ENCODE data around the gene TRIM15. TPM values are rescaled to one million over a fixed set of nuclear protein-coding genes. Genes with fewer than 3 reads are reported as not detected.

The TRIM15 gene
- total and polyA plus RNA-seq, 9 of the 15 experiments (the other 6 are each of a cell fraction or from before 2014, with no cell fraction given), result 0.06 to 2.6 (median 0.83) TPM

DNA sequence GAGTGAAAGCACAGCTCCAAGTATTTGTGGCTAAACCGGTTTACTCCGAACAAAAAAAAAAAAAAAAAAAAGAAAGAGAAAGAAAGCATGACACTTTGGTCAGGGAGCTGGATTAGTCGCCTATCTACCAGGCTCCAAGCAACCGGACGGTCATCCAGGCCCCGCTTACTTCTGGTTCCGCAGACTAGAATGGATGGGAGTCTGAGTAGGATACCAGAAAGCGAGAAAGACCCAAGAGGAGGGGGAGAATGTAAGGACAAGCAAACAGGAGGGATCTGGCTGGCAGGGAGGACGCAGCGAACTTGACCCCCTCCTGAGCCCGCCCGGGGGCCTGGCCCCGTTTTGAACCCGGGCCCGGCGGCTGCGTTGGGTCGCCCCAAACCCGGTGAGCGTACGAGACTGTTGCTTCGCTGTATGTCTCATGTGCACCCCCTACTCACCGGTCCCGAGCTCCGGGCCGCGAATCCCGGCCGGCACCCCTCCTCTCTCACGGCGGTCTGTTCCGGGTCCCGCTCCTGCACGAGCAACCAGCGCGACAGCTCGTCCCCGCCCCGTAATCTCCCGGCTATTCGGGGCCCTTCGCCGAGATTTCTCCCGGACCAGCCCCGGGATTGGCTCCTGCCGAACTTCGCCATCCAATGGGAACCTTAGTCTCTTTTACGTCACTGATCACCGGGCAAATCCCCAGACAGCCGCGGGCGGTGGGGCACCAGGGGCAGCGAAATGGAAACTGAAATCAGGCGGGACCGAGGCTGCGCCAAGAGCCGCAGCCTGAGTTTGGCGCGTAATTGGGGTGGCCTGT, 49.7 kb downstream of the TRIM15 start, which contains the start of gene TRIM26 (continued):
- TF ChIP-seq, protein P1, sequence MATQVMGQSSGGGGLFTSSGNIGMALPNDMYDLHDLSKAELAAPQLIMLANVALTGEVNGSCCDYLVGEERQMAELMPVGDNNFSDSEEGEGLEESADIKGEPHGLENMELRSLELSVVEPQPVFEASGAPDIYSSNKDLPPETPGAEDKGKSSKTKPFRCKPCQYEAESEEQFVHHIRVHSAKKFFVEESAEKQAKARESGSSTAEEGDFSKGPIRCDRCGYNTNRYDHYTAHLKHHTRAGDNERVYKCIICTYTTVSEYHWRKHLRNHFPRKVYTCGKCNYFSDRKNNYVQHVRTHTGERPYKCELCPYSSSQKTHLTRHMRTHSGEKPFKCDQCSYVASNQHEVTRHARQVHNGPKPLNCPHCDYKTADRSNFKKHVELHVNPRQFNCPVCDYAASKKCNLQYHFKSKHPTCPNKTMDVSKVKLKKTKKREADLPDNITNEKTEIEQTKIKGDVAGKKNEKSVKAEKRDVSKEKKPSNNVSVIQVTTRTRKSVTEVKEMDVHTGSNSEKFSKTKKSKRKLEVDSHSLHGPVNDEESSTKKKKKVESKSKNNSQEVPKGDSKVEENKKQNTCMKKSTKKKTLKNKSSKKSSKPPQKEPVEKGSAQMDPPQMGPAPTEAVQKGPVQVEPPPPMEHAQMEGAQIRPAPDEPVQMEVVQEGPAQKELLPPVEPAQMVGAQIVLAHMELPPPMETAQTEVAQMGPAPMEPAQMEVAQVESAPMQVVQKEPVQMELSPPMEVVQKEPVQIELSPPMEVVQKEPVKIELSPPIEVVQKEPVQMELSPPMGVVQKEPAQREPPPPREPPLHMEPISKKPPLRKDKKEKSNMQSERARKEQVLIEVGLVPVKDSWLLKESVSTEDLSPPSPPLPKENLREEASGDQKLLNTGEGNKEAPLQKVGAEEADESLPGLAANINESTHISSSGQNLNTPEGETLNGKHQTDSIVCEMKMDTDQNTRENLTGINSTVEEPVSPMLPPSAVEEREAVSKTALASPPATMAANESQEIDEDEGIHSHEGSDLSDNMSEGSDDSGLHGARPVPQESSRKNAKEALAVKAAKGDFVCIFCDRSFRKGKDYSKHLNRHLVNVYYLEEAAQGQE (IDR thresholded peaks at IDR 0.05; ENCODE audit: borderline replicate concordance), result no peak
- TF ChIP-seq, protein P1 (CRISPR knock-in tag; IDR thresholded peaks at IDR 0.05; ENCODE audit: low read depth), result no peak
- TF ChIP-seq MTF1 (CRISPR knock-in tag; IDR thresholded peaks at IDR 0.05; ENCODE audit: borderline replicate concordance), result no peak
- TF ChIP-seq BCOR (IDR thresholded peaks at IDR 0.05), result no peak
- TF ChIP-seq ESRRA (IDR thresholded peaks at IDR 0.05; ENCODE audit: borderline replicate concordance, low read depth), result no peak
- no peak for TF ChIP-seq IRF2 (CRISPR knock-in tag; IDR thresholded peaks at IDR 0.05)
- TF ChIP-seq, protein P2, sequence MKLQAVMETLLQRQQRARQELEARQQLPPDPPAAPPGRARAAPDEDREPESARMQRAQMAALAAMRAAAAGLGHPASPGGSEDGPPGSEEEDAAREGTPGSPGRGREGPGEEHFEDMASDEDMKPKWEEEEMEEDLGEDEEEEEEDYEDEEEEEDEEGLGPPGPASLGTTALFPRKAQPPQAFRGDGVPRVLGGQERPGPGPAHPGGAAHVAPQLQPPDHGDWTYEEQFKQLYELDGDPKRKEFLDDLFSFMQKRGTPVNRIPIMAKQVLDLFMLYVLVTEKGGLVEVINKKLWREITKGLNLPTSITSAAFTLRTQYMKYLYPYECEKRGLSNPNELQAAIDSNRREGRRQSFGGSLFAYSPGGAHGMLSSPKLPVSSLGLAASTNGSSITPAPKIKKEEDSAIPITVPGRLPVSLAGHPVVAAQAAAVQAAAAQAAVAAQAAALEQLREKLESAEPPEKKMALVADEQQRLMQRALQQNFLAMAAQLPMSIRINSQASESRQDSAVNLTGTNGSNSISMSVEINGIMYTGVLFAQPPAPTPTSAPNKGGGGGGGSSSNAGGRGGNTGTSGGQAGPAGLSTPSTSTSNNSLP (IDR thresholded peaks at IDR 0.05; ENCODE audit: borderline replicate concordance, low read depth, low read length), result no peak
- TF ChIP-seq RCOR1 (IDR thresholded peaks at IDR 0.05; ENCODE audit: borderline replicate concordance in 1 of 2, low read depth in 2 of 2, low read length in 2 of 2), result peak in 1 of 2 experiments; percentile 94; a peak in 3 of 4 replicates
- no peak for TF ChIP-seq RBM22 (IDR thresholded peaks at IDR 0.05; ENCODE audit: low read depth, low read length, poor library complexity, severe bottlenecking)
- TF ChIP-seq TAL1 (IDR thresholded peaks at IDR 0.05), result no peak
- no peak for TF ChIP-seq ILK (tag; IDR thresholded peaks at IDR 0.05; ENCODE audit: borderline replicate concordance, low read depth)
- peak; percentile 97 for TF ChIP-seq RFX5 (IDR thresholded peaks at IDR 0.05; ENCODE audit: low read depth, low read length)
- peak; percentile 99 for TF ChIP-seq PHF21A (IDR thresholded peaks at IDR 0.05; ENCODE audit: borderline replicate concordance, low read depth)
- TF ChIP-seq FOXJ3 (CRISPR knock-in tag; IDR thresholded peaks at IDR 0.05), result no peak
- peak; percentile 76 for TF ChIP-seq CHD2 (IDR thresholded peaks at IDR 0.05; ENCODE audit: low read depth, low read length)
- TF ChIP-seq, protein P3, sequence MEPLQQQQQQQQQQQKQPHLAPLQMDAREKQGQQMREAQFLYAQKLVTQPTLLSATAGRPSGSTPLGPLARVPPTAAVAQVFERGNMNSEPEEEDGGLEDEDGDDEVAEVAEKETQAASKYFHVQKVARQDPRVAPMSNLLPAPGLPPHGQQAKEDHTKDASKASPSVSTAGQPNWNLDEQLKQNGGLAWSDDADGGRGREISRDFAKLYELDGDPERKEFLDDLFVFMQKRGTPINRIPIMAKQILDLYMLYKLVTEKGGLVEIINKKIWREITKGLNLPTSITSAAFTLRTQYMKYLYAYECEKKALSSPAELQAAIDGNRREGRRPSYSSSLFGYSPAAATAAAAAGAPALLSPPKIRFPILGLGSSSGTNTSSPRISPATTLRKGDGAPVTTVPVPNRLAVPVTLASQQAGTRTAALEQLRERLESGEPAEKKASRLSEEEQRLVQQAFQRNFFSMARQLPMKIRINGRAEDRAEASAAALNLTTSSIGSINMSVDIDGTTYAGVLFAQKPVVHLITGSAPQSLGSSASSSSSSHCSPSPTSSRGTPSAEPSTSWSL (CRISPR knock-in tag; IDR thresholded peaks at IDR 0.05; ENCODE audit: borderline replicate concordance), result no peak
- no peak for TF ChIP-seq ZNF165 (CRISPR knock-in tag; IDR thresholded peaks at IDR 0.05; ENCODE audit: borderline replicate concordance)

Data from K562 (cell line).